ENCODE data around the gene IL27RA.
A peak's percentile ranks its signal among the peaks of the same experiment; 100 is the strongest.
"Not testable (repeated sequence)": the region's sequence is repeated elsewhere in the genome, so short reads cannot be mapped to it uniquely, and the experiment has no call there.

The IL27RA gene

DNA sequence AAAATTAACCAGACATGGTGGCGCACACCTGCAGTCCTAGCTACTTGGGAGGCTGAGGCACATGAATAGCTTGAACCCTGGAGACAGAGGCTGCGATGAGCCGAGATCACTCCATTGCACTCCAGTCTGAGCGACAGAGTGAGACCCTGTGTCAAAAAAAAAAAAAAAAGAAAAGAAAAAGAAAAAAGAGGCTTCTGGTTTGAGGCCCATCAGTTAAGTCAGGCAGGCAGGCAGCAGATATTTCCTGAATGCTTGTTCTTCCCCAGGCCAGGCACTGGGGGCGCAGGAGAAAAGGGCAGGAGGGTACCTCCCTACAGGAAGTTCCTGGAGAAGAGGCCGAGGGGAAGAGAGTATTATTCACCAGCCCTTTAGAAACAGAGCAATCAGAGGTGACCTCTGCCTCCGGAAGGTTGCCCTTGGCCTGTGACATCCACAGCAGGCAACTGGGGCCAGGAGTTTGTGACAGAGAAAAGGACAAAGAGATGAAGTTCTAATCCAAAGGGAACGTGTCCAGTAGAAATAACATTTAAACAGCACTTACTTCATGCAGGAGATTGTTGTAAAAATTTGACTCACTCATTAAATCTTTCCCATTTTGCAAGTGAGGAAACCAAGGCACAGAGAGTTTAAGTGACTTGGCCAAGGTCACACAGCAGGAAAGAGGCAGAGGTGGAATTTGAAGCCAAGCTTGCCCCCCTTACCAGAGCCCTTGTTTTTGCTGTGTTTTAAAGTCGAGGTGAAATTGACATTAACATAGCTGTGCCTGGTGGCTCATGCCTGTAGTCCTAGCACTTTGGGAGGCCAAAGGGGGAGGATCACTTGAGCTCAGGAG, 7.9 kb upstream of the IL27RA start:
- TF ChIP-seq, protein P1, sequence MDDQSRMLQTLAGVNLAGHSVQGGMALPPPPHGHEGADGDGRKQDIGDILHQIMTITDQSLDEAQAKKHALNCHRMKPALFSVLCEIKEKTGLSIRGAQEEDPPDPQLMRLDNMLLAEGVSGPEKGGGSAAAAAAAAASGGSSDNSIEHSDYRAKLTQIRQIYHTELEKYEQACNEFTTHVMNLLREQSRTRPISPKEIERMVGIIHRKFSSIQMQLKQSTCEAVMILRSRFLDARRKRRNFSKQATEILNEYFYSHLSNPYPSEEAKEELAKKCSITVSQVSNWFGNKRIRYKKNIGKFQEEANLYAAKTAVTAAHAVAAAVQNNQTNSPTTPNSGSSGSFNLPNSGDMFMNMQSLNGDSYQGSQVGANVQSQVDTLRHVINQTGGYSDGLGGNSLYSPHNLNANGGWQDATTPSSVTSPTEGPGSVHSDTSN (CRISPR knock-in tag; IDR thresholded peaks at IDR 0.05), result no peak
- TF ChIP-seq, protein P2, sequence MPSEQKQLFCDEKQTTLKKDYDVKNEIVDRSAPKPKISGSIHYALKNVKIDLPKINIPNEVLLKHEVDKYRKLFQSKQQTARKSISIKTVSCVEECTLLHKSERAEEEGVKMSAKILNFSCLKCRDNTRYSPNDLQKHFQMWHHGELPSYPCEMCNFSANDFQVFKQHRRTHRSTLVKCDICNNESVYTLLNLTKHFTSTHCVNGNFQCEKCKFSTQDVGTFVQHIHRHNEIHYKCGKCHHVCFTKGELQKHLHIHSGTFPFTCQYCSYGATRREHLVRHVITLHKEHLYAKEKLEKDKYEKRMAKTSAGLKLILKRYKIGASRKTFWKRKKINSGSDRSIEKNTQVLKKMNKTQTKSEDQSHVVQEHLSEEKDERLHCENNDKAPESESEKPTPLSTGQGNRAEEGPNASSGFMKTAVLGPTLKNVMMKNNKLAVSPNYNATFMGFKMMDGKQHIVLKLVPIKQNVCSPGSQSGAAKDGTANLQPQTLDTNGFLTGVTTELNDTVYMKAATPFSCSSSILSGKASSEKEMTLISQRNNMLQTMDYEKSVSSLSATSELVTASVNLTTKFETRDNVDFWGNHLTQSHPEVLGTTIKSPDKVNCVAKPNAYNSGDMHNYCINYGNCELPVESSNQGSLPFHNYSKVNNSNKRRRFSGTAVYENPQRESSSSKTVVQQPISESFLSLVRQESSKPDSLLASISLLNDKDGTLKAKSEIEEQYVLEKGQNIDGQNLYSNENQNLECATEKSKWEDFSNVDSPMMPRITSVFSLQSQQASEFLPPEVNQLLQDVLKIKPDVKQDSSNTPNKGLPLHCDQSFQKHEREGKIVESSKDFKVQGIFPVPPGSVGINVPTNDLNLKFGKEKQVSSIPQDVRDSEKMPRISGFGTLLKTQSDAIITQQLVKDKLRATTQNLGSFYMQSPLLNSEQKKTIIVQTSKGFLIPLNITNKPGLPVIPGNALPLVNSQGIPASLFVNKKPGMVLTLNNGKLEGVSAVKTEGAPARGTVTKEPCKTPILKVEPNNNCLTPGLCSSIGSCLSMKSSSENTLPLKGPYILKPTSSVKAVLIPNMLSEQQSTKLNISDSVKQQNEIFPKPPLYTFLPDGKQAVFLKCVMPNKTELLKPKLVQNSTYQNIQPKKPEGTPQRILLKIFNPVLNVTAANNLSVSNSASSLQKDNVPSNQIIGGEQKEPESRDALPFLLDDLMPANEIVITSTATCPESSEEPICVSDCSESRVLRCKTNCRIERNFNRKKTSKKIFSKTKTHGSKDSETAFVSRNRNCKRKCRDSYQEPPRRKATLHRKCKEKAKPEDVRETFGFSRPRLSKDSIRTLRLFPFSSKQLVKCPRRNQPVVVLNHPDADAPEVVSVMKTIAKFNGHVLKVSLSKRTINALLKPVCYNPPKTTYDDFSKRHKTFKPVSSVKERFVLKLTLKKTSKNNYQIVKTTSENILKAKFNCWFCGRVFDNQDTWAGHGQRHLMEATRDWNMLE (tag by site-specific recombination; conservative IDR thresholded peaks at IDR 0.05; ENCODE audit: low read depth), result 0 out of 2 replicates have a peak, but pooled peaks have one; percentile 41
- TF ChIP-seq, protein P3, sequence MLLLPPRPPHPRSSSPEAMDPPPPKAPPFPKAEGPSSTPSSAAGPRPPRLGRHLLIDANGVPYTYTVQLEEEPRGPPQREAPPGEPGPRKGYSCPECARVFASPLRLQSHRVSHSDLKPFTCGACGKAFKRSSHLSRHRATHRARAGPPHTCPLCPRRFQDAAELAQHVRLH (tag by site-specific recombination; IDR thresholded peaks at IDR 0.05), result peak; percentile 74
- TF ChIP-seq ZNF335 (tag by site-specific recombination; conservative IDR thresholded peaks at IDR 0.05) (0 out of 2 replicates have a peak, but pooled peaks have one; percentile 14), ZNF768 (tag by site-specific recombination; IDR thresholded peaks at IDR 0.05) (peak; percentile 80), ZNF140 (tag by site-specific recombination; IDR thresholded peaks at IDR 0.05) (no peak), ZNF530 (tag by site-specific recombination; IDR thresholded peaks at IDR 0.05; ENCODE audit: low read depth) (no peak)
- TF ChIP-seq, protein P4, sequence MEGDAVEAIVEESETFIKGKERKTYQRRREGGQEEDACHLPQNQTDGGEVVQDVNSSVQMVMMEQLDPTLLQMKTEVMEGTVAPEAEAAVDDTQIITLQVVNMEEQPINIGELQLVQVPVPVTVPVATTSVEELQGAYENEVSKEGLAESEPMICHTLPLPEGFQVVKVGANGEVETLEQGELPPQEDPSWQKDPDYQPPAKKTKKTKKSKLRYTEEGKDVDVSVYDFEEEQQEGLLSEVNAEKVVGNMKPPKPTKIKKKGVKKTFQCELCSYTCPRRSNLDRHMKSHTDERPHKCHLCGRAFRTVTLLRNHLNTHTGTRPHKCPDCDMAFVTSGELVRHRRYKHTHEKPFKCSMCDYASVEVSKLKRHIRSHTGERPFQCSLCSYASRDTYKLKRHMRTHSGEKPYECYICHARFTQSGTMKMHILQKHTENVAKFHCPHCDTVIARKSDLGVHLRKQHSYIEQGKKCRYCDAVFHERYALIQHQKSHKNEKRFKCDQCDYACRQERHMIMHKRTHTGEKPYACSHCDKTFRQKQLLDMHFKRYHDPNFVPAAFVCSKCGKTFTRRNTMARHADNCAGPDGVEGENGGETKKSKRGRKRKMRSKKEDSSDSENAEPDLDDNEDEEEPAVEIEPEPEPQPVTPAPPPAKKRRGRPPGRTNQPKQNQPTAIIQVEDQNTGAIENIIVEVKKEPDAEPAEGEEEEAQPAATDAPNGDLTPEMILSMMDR (tag by site-specific recombination; IDR thresholded peaks at IDR 0.05), result peak; percentile 66
- Histone ChIP-seq H3K4me3 (ENCODE audit: low read depth, low read length) (no peak overlapping the region), H3K9me3 (ENCODE audit: control insufficient read depth, insufficient read depth, low read depth, low read length) (no peaks in the 10 kb centered on the region), H3K36me3 (ENCODE audit: control insufficient read depth in 2 of 2, insufficient read depth in 1 of 2, low read length in 2 of 2) (no peaks in the 10 kb centered on the region), H3K27ac (ENCODE audit: extremely low read depth, low read depth, low read length) (no peak overlapping the region), H3K4me1 (ENCODE audit: control insufficient read depth, insufficient read depth, low read length) (no peaks in the 10 kb centered on the region)
- CTCF ChIA-PET, result interaction anchor here (0.5 to 3.2 kb wide), 5 partner anchors 8 to 465 kb away, joined by 3 to 19 read pairs (median 3); partner anchors contain the start of gene IL27RA
- POLR2A ChIA-PET, result interaction anchor here (0.9 to 1.0 kb wide), 2 partner anchors 8 to 17 kb away, joined by 3 read pairs; partner anchors contain the start of genes IL27RA and RFX1

DNA sequence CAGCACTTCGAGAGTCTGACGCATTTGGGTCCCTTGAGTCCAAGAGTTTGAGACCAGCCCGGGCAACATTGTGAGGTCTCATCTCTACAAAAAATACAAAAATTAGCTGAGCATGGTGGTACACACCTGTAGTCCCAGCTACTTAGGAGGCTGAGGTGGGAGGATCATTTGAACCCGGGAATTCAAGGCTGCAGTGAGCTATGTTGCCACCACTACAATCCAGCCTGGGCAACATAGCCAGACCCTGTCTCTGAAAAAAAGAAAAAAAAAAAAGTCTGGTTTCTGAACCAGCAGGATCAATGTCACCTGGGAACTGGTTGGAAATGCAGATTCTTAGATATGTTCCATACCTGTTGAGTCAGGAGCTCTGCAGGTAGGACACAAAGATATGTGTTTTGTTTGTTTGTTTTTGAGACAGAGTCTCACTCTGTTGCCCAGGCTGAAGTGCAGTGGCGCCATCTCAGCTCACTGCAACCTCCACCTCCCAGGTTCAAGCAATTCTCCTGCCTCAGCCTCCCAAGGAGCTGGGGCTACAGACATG, 4.8 kb upstream of the IL27RA start:
- H3K9me3 ChIP-seq (ENCODE audit: control insufficient read depth, insufficient read depth, low read depth, low read length); H3K27ac ChIP-seq (ENCODE audit: extremely low read depth, low read depth, low read length); POLR2A ChIA-PET; H3K4me1 ChIP-seq (ENCODE audit: control insufficient read depth, insufficient read depth, low read length); H3K4me3 ChIP-seq (ENCODE audit: low read depth, low read length); H3K36me3 ChIP-seq (ENCODE audit: control insufficient read depth in 2 of 2, insufficient read depth in 1 of 2, low read length in 2 of 2): not testable (repeated sequence)
- CTCF ChIA-PET, result interaction anchor here (0.7 to 1.4 kb wide), 4 partner anchors 8 to 143 kb away, joined by 3 to 4 read pairs (median 4); no protein-coding TSS in a partner anchor
- TF ChIP-seq SCRT2 (tag by site-specific recombination; IDR thresholded peaks at IDR 0.05) (peak; percentile 51), ZNF121 (tag by site-specific recombination; IDR thresholded peaks at IDR 0.05) (peak; percentile 50; the same call in 1 of the 2 replicates), SCRT1 (tag by site-specific recombination; IDR thresholded peaks at IDR 0.05; ENCODE audit: borderline replicate concordance) (peak; percentile 23; the same call in 1 of the 2 replicates)

Measured in HEK293 (cell line).